ENCODE measurements around the gene OR7G3.

DNA sequence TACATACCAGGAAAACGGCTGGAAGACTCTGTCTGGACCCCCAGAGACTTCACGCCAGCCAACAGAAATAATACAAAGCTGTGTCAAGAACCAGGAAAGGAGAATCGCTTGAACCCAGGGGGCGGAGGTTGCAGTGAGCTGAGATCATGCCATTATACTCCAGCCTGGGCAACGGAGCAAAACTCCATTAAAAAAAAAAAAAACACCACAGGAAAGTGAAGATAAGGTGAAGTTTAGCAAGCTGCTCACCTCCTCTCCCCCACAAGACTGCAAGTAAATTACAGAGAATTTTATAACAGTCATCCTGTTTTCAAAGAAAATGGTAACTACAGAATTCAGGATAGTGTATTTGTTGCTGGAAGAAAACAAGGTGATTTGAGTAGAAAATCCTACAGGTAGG is 10.2 kb downstream of the OR7G3 start:
- no peak for TF ChIP-seq POLR2A (IDR thresholded peaks at IDR 0.05)
- TF ChIP-seq, protein P1, sequence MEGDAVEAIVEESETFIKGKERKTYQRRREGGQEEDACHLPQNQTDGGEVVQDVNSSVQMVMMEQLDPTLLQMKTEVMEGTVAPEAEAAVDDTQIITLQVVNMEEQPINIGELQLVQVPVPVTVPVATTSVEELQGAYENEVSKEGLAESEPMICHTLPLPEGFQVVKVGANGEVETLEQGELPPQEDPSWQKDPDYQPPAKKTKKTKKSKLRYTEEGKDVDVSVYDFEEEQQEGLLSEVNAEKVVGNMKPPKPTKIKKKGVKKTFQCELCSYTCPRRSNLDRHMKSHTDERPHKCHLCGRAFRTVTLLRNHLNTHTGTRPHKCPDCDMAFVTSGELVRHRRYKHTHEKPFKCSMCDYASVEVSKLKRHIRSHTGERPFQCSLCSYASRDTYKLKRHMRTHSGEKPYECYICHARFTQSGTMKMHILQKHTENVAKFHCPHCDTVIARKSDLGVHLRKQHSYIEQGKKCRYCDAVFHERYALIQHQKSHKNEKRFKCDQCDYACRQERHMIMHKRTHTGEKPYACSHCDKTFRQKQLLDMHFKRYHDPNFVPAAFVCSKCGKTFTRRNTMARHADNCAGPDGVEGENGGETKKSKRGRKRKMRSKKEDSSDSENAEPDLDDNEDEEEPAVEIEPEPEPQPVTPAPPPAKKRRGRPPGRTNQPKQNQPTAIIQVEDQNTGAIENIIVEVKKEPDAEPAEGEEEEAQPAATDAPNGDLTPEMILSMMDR (IDR thresholded peaks at IDR 0.05): no peak

All from uterus (tissue), 2 donors.